ENCODE results near the gene FOXK1. TPM values are rescaled to one million over a fixed set of nuclear protein-coding genes. Genes with fewer than 3 reads are reported as not detected.

The FOXK1 gene
- total RNA-seq, 2 experiments from 2014 or later, result 67.8 to 68.1 TPM

GRCh38 chr7:4681218-4681851 is 760 bp upstream of the FOXK1 start:
- Mint-ChIP-seq H3K27me3 (no peaks in the 10 kb centered on the region), H3K27ac (peak overlapping the region; percentile 92), H3K36me3 (ENCODE audit: low read depth) (peaks cover 19% of the 10 kb centered on the region), H3K4me3 (peak overlapping the region; percentile 95), H3K9me3 (no peaks in the 10 kb centered on the region), H3K4me1 (ENCODE audit: low read depth) (peaks cover 29% of the 10 kb centered on the region)
- Histone ChIP-seq H3K27me3 (ENCODE audit: control insufficient read depth in 1 of 2, insufficient read depth in 2 of 2, low read length in 2 of 2) (no peaks in the 10 kb centered on the region), H3K4me1 (ENCODE audit: insufficient read depth, low read length) (peaks cover 39% of the 10 kb centered on the region), H3K36me3 (ENCODE audit: insufficient read depth, low read length) (no peaks in the 10 kb centered on the region), H3K27ac (ENCODE audit: low read depth in 1 of 2, low read length in 2 of 2) (peak overlapping the region in 1 of 2 donors; percentile 29), H3K9me3 (ENCODE audit: control insufficient read depth in 1 of 2, insufficient read depth in 1 of 2, low read length in 2 of 2) (no peaks in the 10 kb centered on the region), H3K4me3 (ENCODE audit: low read length) (peak overlapping the region; percentile 56)
- DNase-seq (peak in 6 of 14 experiments; percentile 2 to 49 (median 17)), ATAC-seq (ENCODE audit: poor library complexity) (no peak)
- intact Hi-C loops (cut with DNase I, micrococcal nuclease), result loop anchor here in 1 of 2 experiments (1.0 to 5.0 kb wide), 2 partner anchors 94 to 366 kb away; partner anchors contain the start of genes AP5Z1 and RBAK
- TF ChIP-seq CTCF (IDR thresholded peaks at IDR 0.05), result no peak
- POLR2A ChIA-PET, result interaction anchor here (0.6 to 6.7 kb wide), 9 partner anchors 35 to 616 kb away, joined by 3 to 141 read pairs (median 3); partner anchors contain the start of gene AP5Z1
- CTCF ChIA-PET, result interaction anchor here (0.9 kb wide), 3 partner anchors 9 to 49 kb away, joined by 3 to 8 read pairs (median 3); no protein-coding TSS in a partner anchor

GRCh38 chr7:4682621-4683042 is 537 bp downstream of the FOXK1 start:
- ChIA-PET POLR2A (interaction anchor here (1.1 to 6.7 kb wide), 5 partner anchors 40 to 93 kb away, joined by 3 to 141 read pairs (median 6); partner anchors contain the start of gene AP5Z1), CTCF (interaction anchor here (2.0 kb wide), 1 partner anchor 41 kb away, joined by 16 read pairs; no protein-coding TSS in a partner anchor)
- H3K4me1 ChIP-seq (ENCODE audit: insufficient read depth, low read length), result peaks cover 47% of the 10 kb centered on the region
- Mint-ChIP-seq H3K27me3 (no peaks in the 10 kb centered on the region), H3K4me3 (peak overlapping the region; percentile 76), H3K27ac (peak overlapping the region; percentile 98), H3K9me3 (no peaks in the 10 kb centered on the region), H3K4me1 (ENCODE audit: low read depth) (peaks cover 37% of the 10 kb centered on the region), H3K36me3 (ENCODE audit: low read depth) (peaks cover 29% of the 10 kb centered on the region)
- H3K27me3 ChIP-seq (ENCODE audit: control insufficient read depth in 1 of 2, insufficient read depth in 2 of 2, low read length in 2 of 2), result no peaks in the 10 kb centered on the region
- peak overlapping the region; percentile 63 for H3K4me3 ChIP-seq (ENCODE audit: low read length)
- H3K36me3 ChIP-seq (ENCODE audit: insufficient read depth, low read length), result no peaks in the 10 kb centered on the region
- DNase-seq (peak in 13 of 14 experiments; percentile 10 to 73 (median 31)), ATAC-seq (ENCODE audit: poor library complexity) (peak; percentile 13)
- no peak for TF ChIP-seq CTCF (IDR thresholded peaks at IDR 0.05)
- no peaks in the 10 kb centered on the region for H3K9me3 ChIP-seq (ENCODE audit: control insufficient read depth in 1 of 2, insufficient read depth in 1 of 2, low read length in 2 of 2)
- intact Hi-C loops (cut with DNase I, micrococcal nuclease), result loop anchor here in 1 of 2 experiments (1.0 to 5.0 kb wide), 4 partner anchors 40 to 365 kb away; partner anchors contain the start of gene RBAK
- H3K27ac ChIP-seq (ENCODE audit: low read depth in 1 of 2, low read length in 2 of 2), result peak overlapping the region in 1 of 2 donors; percentile 94

GRCh38 chr7:4683043-4683883 is 1.2 kb downstream of the FOXK1 start:
- Mint-ChIP-seq H3K36me3 (ENCODE audit: low read depth) (peaks cover 33% of the 10 kb centered on the region), H3K27ac (peak overlapping the region; percentile 98), H3K4me1 (ENCODE audit: low read depth) (peaks cover 43% of the 10 kb centered on the region), H3K4me3 (peak overlapping the region; percentile 97), H3K27me3 (no peaks in the 10 kb centered on the region), H3K9me3 (no peaks in the 10 kb centered on the region)
- Histone ChIP-seq H3K27me3 (ENCODE audit: control insufficient read depth in 1 of 2, insufficient read depth in 2 of 2, low read length in 2 of 2) (no peaks in the 10 kb centered on the region), H3K4me1 (ENCODE audit: insufficient read depth, low read length) (peaks cover 47% of the 10 kb centered on the region), H3K36me3 (ENCODE audit: insufficient read depth, low read length) (no peaks in the 10 kb centered on the region), H3K27ac (ENCODE audit: low read depth in 1 of 2, low read length in 2 of 2) (peak overlapping the region; percentile 88 to 94), H3K4me3 (ENCODE audit: low read length) (peak overlapping the region; percentile 63), H3K9me3 (ENCODE audit: control insufficient read depth in 1 of 2, insufficient read depth in 1 of 2, low read length in 2 of 2) (no peaks in the 10 kb centered on the region)
- intact Hi-C loops (cut with DNase I, micrococcal nuclease), result loop anchor here in 1 of 2 experiments (2.0 to 5.0 kb wide), 3 partner anchors 64 to 364 kb away; partner anchors contain the start of gene RBAK
- TF ChIP-seq CTCF (IDR thresholded peaks at IDR 0.05), result no peak
- DNase-seq (peak in 10 of 14 experiments; percentile 1 to 51 (median 15)), ATAC-seq (ENCODE audit: poor library complexity) (no peak)
- CTCF ChIA-PET, result interaction anchor here (2.0 kb wide), 1 partner anchor 41 kb away, joined by 16 read pairs; no protein-coding TSS in a partner anchor
- POLR2A ChIA-PET, result interaction anchor here (1.1 to 6.7 kb wide), 5 partner anchors 41 to 92 kb away, joined by 3 to 141 read pairs (median 6); partner anchors contain the start of gene AP5Z1

All from CD4-positive, alpha-beta T cell (primary cell).